Bronchial epithelial cell (primary cell): ENCODE measurements around the gene ARV1. TPM values are rescaled to one million over a fixed set of nuclear protein-coding genes. Genes with fewer than 3 reads are reported as not detected.
A peak's percentile ranks its signal among the peaks of the same experiment; 100 is the strongest.
"Not testable (repeated sequence)": the region's sequence is repeated elsewhere in the genome, so short reads cannot be mapped to it uniquely, and the experiment has no call there.

Experiments
- DNase-seq: peaks from one replicate; pipeline ENCODE4 v3.0.0-alpha.2; 2010; ENCODE audit warnings: low read depth
- FAIRE-seq: peaks from 2 replicates; lab custom pipeline; 2011; peaks lifted over from hg19 to GRCh38; lab: Jason Lieb, UNC
- H3K27me3 ChIP-seq: 2 replicates; pipeline ENCODE4 v1.5.1; 2011; ENCODE audit warnings: low read length; ENCODE audit not compliant: control insufficient read depth, insufficient read depth
- H3K36me3 ChIP-seq: 2 replicates; pipeline ENCODE4 v1.5.1; 2011; ENCODE audit warnings: low read length; ENCODE audit not compliant: control insufficient read depth, insufficient read depth
- H3K4me3 ChIP-seq: 2 replicates; pipeline ENCODE4 v1.5.1; 2011; ENCODE audit warnings: mild to moderate bottlenecking, low read depth, low read length, control low read depth
- CTCF ChIP-seq: IDR thresholded peaks from 2 replicates; pipeline ENCODE4 v1.5.1; 2011; ENCODE audit warnings: mild to moderate bottlenecking, moderate library complexity, low read length, control low read depth, inconsistent platforms; ENCODE audit not compliant: insufficient read depth, severe bottlenecking
- total RNA-seq: library from RNA; depleted of rRNA; stranded (reverse); fragments of >200 nt; gene quantifications from 2 replicates; pipeline ENCODE4 v1.2.1, GENCODE V29; 2014

The ARV1 gene
- total RNA-seq, 1 donor from 2014 or later = 4.7 TPM

GRCh38 chr1:231020816-231021215 lies 41.9 kb downstream of the ARV1 start:
- Histone ChIP-seq H3K4me3 (no peak overlapping the region), H3K27me3 (no peaks in the 10 kb centered on the region), H3K36me3 (peaks cover 1% of the 10 kb centered on the region)
- no peak for FAIRE-seq
- no peak for DNase-seq
- no peak for TF ChIP-seq CTCF

- no peaks in the 10 kb centered on the region for H3K27me3 ChIP-seq
- FAIRE-seq (peak; percentile 96), DNase-seq (no peak)
- H3K4me3 ChIP-seq = no peak overlapping the region
- H3K36me3 ChIP-seq = peaks cover 1% of the 10 kb centered on the region
- TF ChIP-seq CTCF = no peak
Measured at GRCh38 chr1:231021540-231022031, 42.7 kb downstream of the ARV1 start.

- not testable (repeated sequence) for H3K4me3 ChIP-seq, H3K27me3 ChIP-seq, DNase-seq, H3K36me3 ChIP-seq
- FAIRE-seq = peak; percentile 40
Measured at GRCh38 chr1:231022543-231022942, 43.6 kb downstream of the ARV1 start.

GRCh38 chr1:231023150-231023549 lies 44.3 kb downstream of the ARV1 start:
- H3K27me3 ChIP-seq = no peaks in the 10 kb centered on the region
- DNase-seq (no peak), FAIRE-seq (no peak)
- H3K4me3 ChIP-seq = no peak overlapping the region
- peaks cover 1% of the 10 kb centered on the region for H3K36me3 ChIP-seq
- TF ChIP-seq CTCF = no peak

- no peak for TF ChIP-seq CTCF
- Histone ChIP-seq H3K36me3 (no peaks in the 10 kb centered on the region), H3K27me3 (no peaks in the 10 kb centered on the region), H3K4me3 (no peak overlapping the region)
- DNase-seq = no peak
- no peak for FAIRE-seq
Measured at GRCh38 chr1:231026576-231026975, 47.7 kb downstream of the ARV1 start.

GRCh38 chr1:231027136-231027925 lies 48.4 kb downstream of the ARV1 start:
- Histone ChIP-seq H3K36me3 (no peaks in the 10 kb centered on the region), H3K27me3 (no peaks in the 10 kb centered on the region), H3K4me3 (no peak overlapping the region)
- FAIRE-seq = no peak
- no peak for DNase-seq
- no peak for TF ChIP-seq CTCF
